A549 (cell line): Measurements from ENCODE around the gene JAZF1. TPM values are rescaled to one million over a fixed set of nuclear protein-coding genes. Genes with fewer than 3 reads are reported as not detected.

ENCODE experiments used
- ATAC-seq, 2 experiments: fragments of 200-7000 bp in 1 of 2; fragments of >200 bp in 1 of 2; cut with Nextera tagmentation in 1 of 2; cut with Tn5 transposase in 1 of 2; 3 replicates each; pipeline versions ENCODE4 v1.8.0 to v1.9.1; 2018 to 2020; ENCODE audit warnings: mild to moderate bottlenecking in 1 of 2, moderate library complexity in 1 of 2
- CTCF ChIA-PET: fragments of 300-600 bp; sonication (Branson Sonifier 250); formaldehyde crosslinking; extraction: SDS; loops from one replicate; lab custom pipeline; 2021; ENCODE audit warnings: antibody characterized with exemption, inconsistent platforms; lab: Yijun Ruan, JAX
- POLR2A ChIA-PET: fragments of 350-600 bp; formaldehyde crosslinking; extraction: SDS; loops from one replicate; lab custom pipeline; 2021; ENCODE audit warnings: antibody characterized with exemption, inconsistent platforms; lab: Yijun Ruan, JAX
- DNase-seq, 2 experiments: peaks; one replicate each; pipeline versions ENCODE4 v3.0.0 to v3.0.0-alpha.2; 2011 to 2016; ENCODE audit warnings: low read depth in 1 of 2, low spot score in 1 of 2
- FAIRE-seq: peaks from 2 replicates; lab custom pipeline; 2011; peaks lifted over from hg19 to GRCh38; lab: Jason Lieb, UNC
- H3K27ac ChIP-seq, 2 experiments: fragments of >200 bp; sonication (Bioruptor Twin); formaldehyde crosslinking; 3 replicates each; pipeline ENCODE4 v1.5.1; 2016 to 2017
- H3K4me1 ChIP-seq: fragments of >200 bp; sonication (Bioruptor Twin); formaldehyde crosslinking; 3 replicates; pipeline ENCODE4 v1.6.1; 2016
- H3K4me2 ChIP-seq: fragments of >200 bp; sonication (Bioruptor Twin); formaldehyde crosslinking; 3 replicates; pipeline ENCODE4 v1.6.1; 2016
- H3K4me3 ChIP-seq: fragments of >200 bp; sonication (Bioruptor Twin); formaldehyde crosslinking; 3 replicates; pipeline ENCODE4 v1.5.1; 2016
- H3K9me3 ChIP-seq: fragments of >200 bp; sonication (Bioruptor Twin); formaldehyde crosslinking; 3 replicates; pipeline ENCODE4 v1.6.1; 2016
- CBX8 ChIP-seq: fragments of 200-600 bp; sonication (generic); IDR thresholded peaks from 2 replicates; pipeline ENCODE4 v1.6.1; 2016
- EHMT2 ChIP-seq: fragments of 200-600 bp; sonication (generic); IDR thresholded peaks from 2 replicates; pipeline ENCODE4 v1.6.1; 2016; ENCODE audit warnings: antibody characterized with exemption, low read depth, mild to moderate bottlenecking, moderate library complexity
- EP300 ChIP-seq, 2 experiments: fragments of >200 bp; sonication (Bioruptor Twin); formaldehyde crosslinking; IDR thresholded peaks; 2 replicates in 1 of 2; 3 replicates in 1 of 2; pipeline ENCODE4 v1.6.1; 2016 to 2017
- FOSB ChIP-seq: fragments of 250-450 bp; sonication (Bioruptor Pico); IDR thresholded peaks from 2 replicates; pipeline ENCODE4 v1.5.0; 2020; ENCODE audit warnings: mild to moderate bottlenecking, moderate library complexity
- GATA3 ChIP-seq: IDR thresholded peaks from 2 replicates; pipeline ENCODE4 v1.6.1; 2012; ENCODE audit warnings: borderline replicate concordance
- HDAC2 ChIP-seq: fragments of 200-600 bp; sonication (generic); IDR thresholded peaks from 2 replicates; pipeline ENCODE4 v1.6.1; 2016
- HEYL ChIP-seq: fragments of 250-450 bp; sonication (Bioruptor Pico); IDR thresholded peaks from 2 replicates; pipeline ENCODE4 v1.8.0; 2021; ENCODE audit warnings: mild to moderate bottlenecking, moderate library complexity
- HOXA7 ChIP-seq: fragments of 250-450 bp; sonication (Bioruptor Pico); IDR thresholded peaks from 2 replicates; pipeline ENCODE4 v1.5.0; 2020; ENCODE audit warnings: mild to moderate bottlenecking, moderate library complexity
- HOXB13 ChIP-seq: fragments of 250-450 bp; sonication (Bioruptor Pico); IDR thresholded peaks from 2 replicates; pipeline ENCODE4 v1.5.0; 2020; ENCODE audit warnings: low read depth, mild to moderate bottlenecking, moderate library complexity
- HOXB5 ChIP-seq: fragments of 250-450 bp; sonication (Bioruptor Pico); IDR thresholded peaks from 2 replicates; pipeline ENCODE4 v1.5.0; 2020; ENCODE audit warnings: mild to moderate bottlenecking, moderate library complexity
- KDM5A ChIP-seq: fragments of 200-600 bp; sonication (generic); IDR thresholded peaks from 2 replicates; pipeline ENCODE4 v1.6.1; 2016; ENCODE audit warnings: antibody characterized with exemption, mild to moderate bottlenecking
- MAX ChIP-seq: IDR thresholded peaks from 2 replicates; pipeline ENCODE4 v1.6.1; 2012
- MAZ ChIP-seq: fragments of 150-350 bp; IDR thresholded peaks from 2 replicates; pipeline ENCODE4 v1.6.1; 2014; ENCODE audit warnings: antibody characterized with exemption, low read depth, low read length, borderline replicate concordance
- MYC ChIP-seq: IDR thresholded peaks from 2 replicates; pipeline ENCODE4 v1.6.1; 2012; ENCODE audit warnings: mild to moderate bottlenecking, inconsistent platforms, low read length, improper control_type of control experiment, borderline replicate concordance
- NFE2L2 ChIP-seq: fragments of 150-350 bp; conservative IDR thresholded peaks from 2 replicates; pipeline ENCODE4 v1.6.1; 2014; ENCODE audit warnings: low read length
- NPAS2 ChIP-seq: fragments of 250-450 bp; sonication (Bioruptor Pico); IDR thresholded peaks from 2 replicates; pipeline ENCODE4 v1.8.0; 2022; ENCODE audit warnings: mild to moderate bottlenecking, moderate library complexity, borderline replicate concordance
- PHF8 ChIP-seq: fragments of 200-600 bp; sonication (generic); IDR thresholded peaks from 2 replicates; pipeline ENCODE4 v1.6.1; 2016; ENCODE audit warnings: low read depth, mild to moderate bottlenecking, antibody characterized with exemption, moderate library complexity, borderline replicate concordance
- POLR2A ChIP-seq: IDR thresholded peaks from 2 replicates; pipeline ENCODE4 v1.6.1; 2012; ENCODE audit warnings: mild to moderate bottlenecking, low read length
- RARB ChIP-seq: fragments of 250-450 bp; sonication (Bioruptor Pico); IDR thresholded peaks from 2 replicates; pipeline ENCODE4 v1.8.0; 2021; ENCODE audit warnings: mild to moderate bottlenecking, moderate library complexity
- RCOR1 ChIP-seq: fragments of 150-350 bp; IDR thresholded peaks from 2 replicates; pipeline ENCODE4 v1.6.1; 2014; ENCODE audit warnings: antibody characterized with exemption, low read length, low read depth
- SMC3 ChIP-seq: fragments of >200 bp; sonication (Bioruptor Twin); formaldehyde crosslinking; IDR thresholded peaks from 3 replicates; pipeline ENCODE4 v1.6.1; 2018; ENCODE audit warnings: inconsistent platforms
- SREBF2 ChIP-seq: fragments of 450-650 bp; IDR thresholded peaks from 2 replicates; pipeline ENCODE4 v1.6.1; 2014; ENCODE audit warnings: mild to moderate bottlenecking, moderate library complexity
- TP53 ChIP-seq: fragments of 250-450 bp; sonication (Bioruptor Pico); IDR thresholded peaks from 2 replicates; pipeline ENCODE4 v1.5.0; 2021; ENCODE audit warnings: mild to moderate bottlenecking, moderate library complexity
- USF2 ChIP-seq: fragments of 450-650 bp; IDR thresholded peaks from 2 replicates; pipeline ENCODE4 v1.6.1; 2014; ENCODE audit warnings: antibody characterized with exemption
- ZC3H11A ChIP-seq: fragments of 450-650 bp; IDR thresholded peaks from 2 replicates; pipeline ENCODE4 v1.6.1; 2014; ENCODE audit warnings: antibody characterized with exemption, mild to moderate bottlenecking
- ZSCAN20 ChIP-seq: fragments of 250-450 bp; sonication (Bioruptor Pico); IDR thresholded peaks from 2 replicates; pipeline ENCODE4 v1.8.0; 2022; ENCODE audit warnings: mild to moderate bottlenecking, moderate library complexity
- WGBS: methylation state at CpG from one replicate; pipeline ENCODE4 v1.1.6; 2017; ENCODE audit errors: missing lambda C conversion rate; 5-methylcytosine and 5-hydroxymethylcytosine counted together
- polyA plus RNA-seq, 4 experiments: library from polyadenylated mRNA; depleted of rRNA in 3 of 4; stranded (reverse); fragments of >200 nt; fragmentation: RNase III in 1 of 4; extraction: RNeasy Plus Mini Kit Qiagen cat#74134 plus additional on column Dnase treatment in 1 of 4; gene quantifications; 2 replicates in 3 of 4; 3 replicates in 1 of 4; pipeline ENCODE4 v1.2.3, GENCODE V29; 2011 to 2017
- TF ChIP-seq, protein P1 (sequence below): fragments of 250-450 bp; sonication (Bioruptor Pico); IDR thresholded peaks from 2 replicates; pipeline ENCODE4 v1.5.0; 2021; ENCODE audit warnings: mild to moderate bottlenecking, moderate library complexity, borderline replicate concordance
- TF ChIP-seq, protein P2 (sequence below): fragments of >200 bp; sonication (Bioruptor Twin); formaldehyde crosslinking; IDR thresholded peaks from 3 replicates; pipeline ENCODE4 v1.6.1; 2016

Gene JAZF1
- polyA plus RNA-seq, 2 of the 4 experiments (the other 2 are of a cell fraction) = 1.9 to 2.8 TPM

DNA sequence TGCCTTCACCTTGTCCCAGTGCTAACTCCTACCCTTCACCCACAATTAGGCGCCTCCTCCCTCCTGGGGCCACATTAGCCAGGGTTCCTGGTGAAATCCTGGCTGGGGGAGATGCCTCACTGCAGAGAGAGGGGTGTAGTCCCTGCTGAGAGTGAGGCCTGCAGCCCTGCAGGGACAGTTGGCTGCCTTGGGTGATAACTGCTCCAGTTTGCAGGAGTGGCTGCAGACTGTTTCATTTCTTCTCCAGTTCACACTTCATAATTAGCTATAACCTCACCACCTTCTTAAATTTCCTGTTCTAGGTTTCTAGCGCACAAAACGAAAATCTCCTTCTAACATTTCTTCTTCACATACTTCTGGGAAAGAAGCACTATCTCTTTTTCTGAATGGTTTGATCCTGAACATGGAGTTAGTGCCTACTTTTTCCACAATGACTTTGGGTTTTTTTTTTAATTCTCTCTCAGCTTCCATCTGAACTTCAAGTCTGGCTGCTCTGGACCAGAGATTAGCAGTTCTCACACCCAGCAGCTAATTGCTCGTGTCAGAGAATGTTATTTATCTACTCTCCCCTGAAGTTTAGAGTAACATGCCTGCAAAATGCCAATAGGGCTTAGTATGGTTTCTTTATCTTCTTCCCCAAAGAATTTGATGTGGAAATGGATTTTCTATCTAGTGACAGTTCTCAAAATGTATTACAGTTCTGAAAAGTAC is 15.5 kb upstream of the JAZF1 start:
- FAIRE-seq (no peak), DNase-seq (no peak), ATAC-seq (no peak)
- Histone ChIP-seq H3K4me2 (no peak overlapping the region), H3K27ac (no peak overlapping the region), H3K9me3 (no peaks in the 10 kb centered on the region), H3K4me3 (no peak overlapping the region), H3K4me1 (no peaks in the 10 kb centered on the region)
- CTCF ChIA-PET = interaction anchor here (0.7 kb wide), 1 partner anchor 53 kb away, joined by 3 read pairs; no protein-coding TSS in a partner anchor
- WGBS = 49% methylated on average over 4 of the region's 4 CpGs
- TF ChIP-seq SMC3 = no peak
- no peak for TF ChIP-seq MAX
- TF ChIP-seq PHF8 = no peak
- TF ChIP-seq FOSB (CRISPR knock-in tag) = no peak
- TF ChIP-seq ZSCAN20 (CRISPR knock-in tag) = no peak
- no peak for TF ChIP-seq EHMT2
- no peak for TF ChIP-seq KDM5A
- no peak for TF ChIP-seq RARB
- TF ChIP-seq HOXB13 (CRISPR knock-in tag) = no peak
- no peak for TF ChIP-seq MYC
- no peak for TF ChIP-seq SREBF2
- TF ChIP-seq TP53 = no peak
- no peak for TF ChIP-seq EP300 (IDR thresholded peaks at IDR 0.05)
- POLR2A ChIA-PET = no interaction called here

DNA sequence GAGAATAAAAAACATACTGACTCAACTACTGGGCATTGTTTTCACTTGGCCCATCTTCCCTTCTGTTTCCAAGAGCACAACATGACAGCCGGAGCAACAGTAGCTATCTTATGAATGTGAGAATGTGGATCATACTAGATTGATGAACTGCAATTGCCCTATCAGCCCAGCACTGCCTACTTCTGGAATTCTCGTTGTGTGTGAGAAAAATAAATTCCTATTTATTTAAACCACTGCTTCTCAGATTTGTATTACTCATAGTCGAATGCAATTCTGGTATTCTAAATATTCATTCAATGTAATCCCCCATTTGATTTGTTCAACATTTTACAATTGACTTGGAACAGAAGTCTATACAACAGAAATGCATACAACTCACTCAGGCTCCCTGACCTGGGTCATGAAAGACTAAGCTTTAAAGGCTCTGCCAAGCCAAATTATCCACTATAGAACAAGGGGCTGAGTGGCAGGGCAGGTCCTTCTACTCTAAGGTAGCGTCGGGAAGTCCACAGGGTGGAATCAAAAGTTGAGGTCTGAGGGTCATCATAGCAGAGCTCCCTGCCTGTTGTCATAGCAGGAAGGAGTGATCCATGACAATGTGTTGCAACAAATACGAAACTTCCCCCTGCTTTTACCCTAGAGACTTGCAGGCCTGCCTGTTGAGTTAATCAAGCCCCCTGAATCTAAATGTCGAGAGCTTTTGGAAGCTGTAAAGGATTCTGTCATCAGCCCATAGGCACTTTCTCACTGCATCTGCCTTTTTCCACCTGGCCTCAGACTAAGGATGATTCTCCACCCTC is 12.4 kb upstream of the JAZF1 start:
- Histone ChIP-seq H3K27ac (no peak overlapping the region), H3K9me3 (no peaks in the 10 kb centered on the region), H3K4me2 (no peak overlapping the region), H3K4me1 (no peaks in the 10 kb centered on the region), H3K4me3 (no peak overlapping the region)
- ChIA-PET POLR2A (no interaction called here), CTCF (interaction anchor here (1.3 kb wide), 1 partner anchor 9 kb away, joined by 7 read pairs; no protein-coding TSS in a partner anchor)
- no peak for FAIRE-seq
- no peak for ATAC-seq
- 44% methylated on average over 7 of the region's 7 CpGs for WGBS
- TF ChIP-seq HOXB5 (no peak), ZC3H11A (no peak), MAX (no peak), TP53 (no peak), HOXA7 (CRISPR knock-in tag) (no peak), PHF8 (no peak), HEYL (CRISPR knock-in tag) (no peak), GATA3 (no peak), SREBF2 (no peak), NFE2L2 (no peak), MAZ (no peak), CBX8 (no peak), POLR2A (no peak), USF2 (no peak), HDAC2 (no peak), RCOR1 (no peak), NPAS2 (CRISPR knock-in tag) (no peak), EP300 (IDR thresholded peaks at IDR 0.05) (no peak)
- TF ChIP-seq, protein P1, sequence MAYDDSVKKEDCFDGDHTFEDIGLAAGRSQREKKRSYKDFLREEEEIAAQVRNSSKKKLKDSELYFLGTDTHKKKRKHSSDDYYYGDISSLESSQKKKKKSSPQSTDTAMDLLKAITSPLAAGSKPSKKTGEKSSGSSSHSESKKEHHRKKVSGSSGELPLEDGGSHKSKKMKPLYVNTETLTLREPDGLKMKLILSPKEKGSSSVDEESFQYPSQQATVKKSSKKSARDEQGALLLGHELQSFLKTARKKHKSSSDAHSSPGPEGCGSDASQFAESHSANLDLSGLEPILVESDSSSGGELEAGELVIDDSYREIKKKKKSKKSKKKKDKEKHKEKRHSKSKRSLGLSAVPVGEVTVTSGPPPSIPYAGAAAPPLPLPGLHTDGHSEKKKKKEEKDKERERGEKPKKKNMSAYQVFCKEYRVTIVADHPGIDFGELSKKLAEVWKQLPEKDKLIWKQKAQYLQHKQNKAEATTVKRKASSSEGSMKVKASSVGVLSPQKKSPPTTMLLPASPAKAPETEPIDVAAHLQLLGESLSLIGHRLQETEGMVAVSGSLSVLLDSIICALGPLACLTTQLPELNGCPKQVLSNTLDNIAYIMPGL (CRISPR knock-in tag) = no peak
- TF ChIP-seq, protein P2, sequence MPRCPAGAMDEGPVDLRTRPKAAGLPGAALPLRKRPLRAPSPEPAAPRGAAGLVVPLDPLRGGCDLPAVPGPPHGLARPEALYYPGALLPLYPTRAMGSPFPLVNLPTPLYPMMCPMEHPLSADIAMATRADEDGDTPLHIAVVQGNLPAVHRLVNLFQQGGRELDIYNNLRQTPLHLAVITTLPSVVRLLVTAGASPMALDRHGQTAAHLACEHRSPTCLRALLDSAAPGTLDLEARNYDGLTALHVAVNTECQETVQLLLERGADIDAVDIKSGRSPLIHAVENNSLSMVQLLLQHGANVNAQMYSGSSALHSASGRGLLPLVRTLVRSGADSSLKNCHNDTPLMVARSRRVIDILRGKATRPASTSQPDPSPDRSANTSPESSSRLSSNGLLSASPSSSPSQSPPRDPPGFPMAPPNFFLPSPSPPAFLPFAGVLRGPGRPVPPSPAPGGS = no peak
- no peak for DNase-seq
